ENCODE data around the gene PACSIN3.
"Not testable (repeated sequence)": the region's sequence is repeated elsewhere in the genome, so short reads cannot be mapped to it uniquely, and the experiment has no call there.

Gene PACSIN3

DNA sequence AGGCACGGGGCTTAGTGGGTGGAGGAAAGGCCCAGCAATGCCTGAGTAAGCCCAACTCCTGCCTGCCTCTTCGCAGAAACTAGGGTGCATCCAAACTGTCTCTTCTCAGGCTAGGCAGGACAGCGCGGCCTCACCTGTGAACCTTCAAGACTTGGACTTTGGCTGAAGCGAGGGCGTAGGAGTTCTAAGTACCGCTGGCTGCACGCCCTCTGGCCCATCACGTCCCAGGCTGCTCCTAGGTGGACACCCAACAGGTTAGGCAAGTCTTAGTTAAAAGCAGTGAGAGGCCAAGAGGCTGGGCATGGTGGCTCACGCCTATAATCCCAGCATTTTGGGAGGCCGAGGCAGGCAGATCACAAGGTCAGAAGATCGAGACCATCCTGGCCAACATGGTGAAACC lies 26.7 kb upstream of the PACSIN3 start:
- no peak overlapping the region for H3K4me3 ChIP-seq (ENCODE audit: low read length)
- H2AFZ ChIP-seq (ENCODE audit: low read length), result no peak overlapping the region
- no peak overlapping the region for H3K27ac ChIP-seq (ENCODE audit: low read length)
- no peaks in the 10 kb centered on the region for H3K9me3 ChIP-seq (replicated peaks; ENCODE audit: insufficient read depth, low read length)
- no peaks in the 10 kb centered on the region for H4K20me1 ChIP-seq (ENCODE audit: insufficient read depth, low read length)
- no peak for TF ChIP-seq EZH2phosphoT487 (IDR thresholded peaks at IDR 0.05; ENCODE audit: low read length)
- no peaks in the 10 kb centered on the region for H3K9me2 ChIP-seq (replicated peaks; ENCODE audit: insufficient read depth, low read length)
- peaks cover 9% of the 10 kb centered on the region for H3K4me1 ChIP-seq (ENCODE audit: low read length)
- H3K9ac ChIP-seq (ENCODE audit: low read length), result no peak overlapping the region
- H3F3A ChIP-seq (ENCODE audit: insufficient read depth, low read length), result peaks cover 13% of the 10 kb centered on the region
- peaks cover 16% of the 10 kb centered on the region for H3K79me2 ChIP-seq (ENCODE audit: low read length)
- no peaks in the 10 kb centered on the region for H3K36me3 ChIP-seq (replicated peaks; ENCODE audit: insufficient read depth, low read length)
- no peaks in the 10 kb centered on the region for H3K27me3 ChIP-seq (replicated peaks; ENCODE audit: insufficient read depth, low read length)
- H3K4me2 ChIP-seq (ENCODE audit: low read depth, low read length), result no peak overlapping the region
- DNase-seq, result no peak

- H3K79me2 ChIP-seq (ENCODE audit: low read length), result no peaks in the 10 kb centered on the region
- no peak overlapping the region for H3K4me3 ChIP-seq (ENCODE audit: low read length)
- H3K9me2 ChIP-seq (replicated peaks; ENCODE audit: insufficient read depth, low read length), result no peaks in the 10 kb centered on the region
- no peaks in the 10 kb centered on the region for H3K9me3 ChIP-seq (replicated peaks; ENCODE audit: insufficient read depth, low read length)
- H2AFZ ChIP-seq (ENCODE audit: low read length), result no peak overlapping the region
- DNase-seq, result no peak
- no peak overlapping the region for H3K4me2 ChIP-seq (ENCODE audit: low read depth, low read length)
- no peaks in the 10 kb centered on the region for H3K36me3 ChIP-seq (replicated peaks; ENCODE audit: insufficient read depth, low read length)
- no peaks in the 10 kb centered on the region for H3K4me1 ChIP-seq (ENCODE audit: low read length)
- H3K27ac ChIP-seq (ENCODE audit: low read length), result no peak overlapping the region
- no peaks in the 10 kb centered on the region for H3F3A ChIP-seq (ENCODE audit: insufficient read depth, low read length)
- no peak overlapping the region for H3K9ac ChIP-seq (ENCODE audit: low read length)
- H4K20me1 ChIP-seq (ENCODE audit: insufficient read depth, low read length), result no peaks in the 10 kb centered on the region
- no peaks in the 10 kb centered on the region for H3K27me3 ChIP-seq (replicated peaks; ENCODE audit: insufficient read depth, low read length)
- TF ChIP-seq EZH2 (optimal IDR thresholded peaks at IDR 0.05; ENCODE audit: low read depth, low read length) (no peak), EZH2phosphoT487 (IDR thresholded peaks at IDR 0.05; ENCODE audit: low read length) (no peak)
- TF ChIP-seq, protein P1, sequence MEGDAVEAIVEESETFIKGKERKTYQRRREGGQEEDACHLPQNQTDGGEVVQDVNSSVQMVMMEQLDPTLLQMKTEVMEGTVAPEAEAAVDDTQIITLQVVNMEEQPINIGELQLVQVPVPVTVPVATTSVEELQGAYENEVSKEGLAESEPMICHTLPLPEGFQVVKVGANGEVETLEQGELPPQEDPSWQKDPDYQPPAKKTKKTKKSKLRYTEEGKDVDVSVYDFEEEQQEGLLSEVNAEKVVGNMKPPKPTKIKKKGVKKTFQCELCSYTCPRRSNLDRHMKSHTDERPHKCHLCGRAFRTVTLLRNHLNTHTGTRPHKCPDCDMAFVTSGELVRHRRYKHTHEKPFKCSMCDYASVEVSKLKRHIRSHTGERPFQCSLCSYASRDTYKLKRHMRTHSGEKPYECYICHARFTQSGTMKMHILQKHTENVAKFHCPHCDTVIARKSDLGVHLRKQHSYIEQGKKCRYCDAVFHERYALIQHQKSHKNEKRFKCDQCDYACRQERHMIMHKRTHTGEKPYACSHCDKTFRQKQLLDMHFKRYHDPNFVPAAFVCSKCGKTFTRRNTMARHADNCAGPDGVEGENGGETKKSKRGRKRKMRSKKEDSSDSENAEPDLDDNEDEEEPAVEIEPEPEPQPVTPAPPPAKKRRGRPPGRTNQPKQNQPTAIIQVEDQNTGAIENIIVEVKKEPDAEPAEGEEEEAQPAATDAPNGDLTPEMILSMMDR (IDR thresholded peaks at IDR 0.05; ENCODE audit: low read length), result no peak
These were observed 22.4 kb upstream of the PACSIN3 start for GRCh38 chr11:47208628-47209027.

DNA sequence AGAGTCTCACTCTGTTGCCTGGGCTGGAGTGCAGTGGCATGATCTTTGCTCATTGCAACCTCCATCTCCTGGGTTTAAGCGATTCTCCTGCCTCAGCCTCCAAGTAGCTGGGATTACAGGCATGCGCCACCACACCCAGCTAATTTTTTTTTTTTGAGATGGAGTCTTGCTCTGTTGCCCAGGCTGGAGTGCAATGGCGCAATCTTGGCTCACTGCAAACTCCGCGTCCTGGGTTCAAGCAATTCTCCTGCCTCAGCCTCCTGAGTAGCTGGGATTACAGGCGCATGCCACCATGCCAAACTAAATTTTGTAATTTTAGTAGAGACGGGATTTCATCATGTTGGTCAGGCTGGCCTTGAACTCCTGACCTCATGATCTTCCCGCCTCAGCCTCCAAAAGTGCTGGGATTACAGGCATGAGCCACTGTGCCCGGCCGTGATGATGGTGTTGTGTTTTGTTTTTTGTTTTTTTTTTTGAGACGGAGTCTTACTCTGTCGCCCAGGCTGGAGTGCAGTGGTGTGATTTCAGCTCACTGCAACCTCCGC lies 21.8 kb upstream of the PACSIN3 start:
- not testable (repeated sequence) for H3K9me2 ChIP-seq (replicated peaks; ENCODE audit: insufficient read depth, low read length); H3K79me2 ChIP-seq (ENCODE audit: low read length); H3K27ac ChIP-seq (ENCODE audit: low read length); H3K36me3 ChIP-seq (replicated peaks; ENCODE audit: insufficient read depth, low read length); H3K27me3 ChIP-seq (replicated peaks; ENCODE audit: insufficient read depth, low read length); H3K9me3 ChIP-seq (replicated peaks; ENCODE audit: insufficient read depth, low read length); H3F3A ChIP-seq (ENCODE audit: insufficient read depth, low read length); H3K4me2 ChIP-seq (ENCODE audit: low read depth, low read length); DNase-seq; H3K4me3 ChIP-seq (ENCODE audit: low read length); H3K9ac ChIP-seq (ENCODE audit: low read length); H3K4me1 ChIP-seq (ENCODE audit: low read length); H2AFZ ChIP-seq (ENCODE audit: low read length); H4K20me1 ChIP-seq (ENCODE audit: insufficient read depth, low read length)

DNA sequence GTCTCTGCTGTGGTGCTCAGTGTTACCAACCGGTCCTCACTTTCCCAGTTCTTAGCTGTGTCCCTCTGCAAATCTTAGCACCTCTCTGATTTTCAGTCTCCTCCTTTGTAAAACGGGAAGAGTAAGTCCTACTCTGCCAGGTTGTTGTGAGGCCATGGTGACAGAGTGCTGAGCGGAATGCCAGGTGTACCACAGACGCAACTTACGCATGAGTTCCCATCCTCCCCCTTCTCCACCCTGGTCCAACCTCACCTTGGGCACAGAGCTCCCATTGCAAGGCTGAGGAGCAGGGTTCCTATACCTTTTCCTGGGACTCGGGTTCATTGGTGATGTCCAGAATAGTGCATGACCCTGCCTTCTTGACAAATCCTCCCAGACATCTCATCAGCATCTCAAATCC lies 21.2 kb upstream of the PACSIN3 start:
- Histone ChIP-seq H3K9me2 (replicated peaks; ENCODE audit: insufficient read depth, low read length) (no peaks in the 10 kb centered on the region), H3K27me3 (replicated peaks; ENCODE audit: insufficient read depth, low read length) (no peaks in the 10 kb centered on the region), H3K4me2 (ENCODE audit: low read depth, low read length) (no peak overlapping the region), H3K9me3 (replicated peaks; ENCODE audit: insufficient read depth, low read length) (no peaks in the 10 kb centered on the region), H2AFZ (ENCODE audit: low read length) (no peak overlapping the region), H3K4me3 (ENCODE audit: low read length) (no peak overlapping the region), H3F3A (ENCODE audit: insufficient read depth, low read length) (no peaks in the 10 kb centered on the region), H4K20me1 (ENCODE audit: insufficient read depth, low read length) (no peaks in the 10 kb centered on the region), H3K36me3 (replicated peaks; ENCODE audit: insufficient read depth, low read length) (no peaks in the 10 kb centered on the region), H3K4me1 (ENCODE audit: low read length) (no peaks in the 10 kb centered on the region), H3K27ac (ENCODE audit: low read length) (no peak overlapping the region), H3K9ac (ENCODE audit: low read length) (no peak overlapping the region), H3K79me2 (ENCODE audit: low read length) (no peaks in the 10 kb centered on the region)
- DNase-seq, result no peak
- TF ChIP-seq, protein P1 (IDR thresholded peaks at IDR 0.05; ENCODE audit: low read length), result no peak
- no peak for TF ChIP-seq EZH2phosphoT487 (IDR thresholded peaks at IDR 0.05; ENCODE audit: low read length)
- no peak for TF ChIP-seq EZH2 (optimal IDR thresholded peaks at IDR 0.05; ENCODE audit: low read depth, low read length)

GRCh38 chr11:47206577-47206976 lies 20.3 kb upstream of the PACSIN3 start:
- H3K27ac ChIP-seq (ENCODE audit: low read length), result not testable (repeated sequence)

More at GRCh38 chr11:47206577-47206976, 20.3 kb upstream of the PACSIN3 start:
- not testable (repeated sequence) for H3K4me3 ChIP-seq (ENCODE audit: low read length); DNase-seq; H3K9me2 ChIP-seq (replicated peaks; ENCODE audit: insufficient read depth, low read length); H3K4me1 ChIP-seq (ENCODE audit: low read length); H3K9ac ChIP-seq (ENCODE audit: low read length); H3K27me3 ChIP-seq (replicated peaks; ENCODE audit: insufficient read depth, low read length); H3F3A ChIP-seq (ENCODE audit: insufficient read depth, low read length); H3K79me2 ChIP-seq (ENCODE audit: low read length); H3K9me3 ChIP-seq (replicated peaks; ENCODE audit: insufficient read depth, low read length); H2AFZ ChIP-seq (ENCODE audit: low read length); H3K36me3 ChIP-seq (replicated peaks; ENCODE audit: insufficient read depth, low read length); H4K20me1 ChIP-seq (ENCODE audit: insufficient read depth, low read length); H3K4me2 ChIP-seq (ENCODE audit: low read depth, low read length)

Measured in MM.1S (cell line).